Naive thymus-derived CD4-positive, alpha-beta T cell (primary cell): ENCODE results near the gene ZNF467. TPM values are rescaled to one million over a fixed set of nuclear protein-coding genes. Genes with fewer than 3 reads are reported as not detected.

ENCODE experiments used
- ATAC-seq: fragments of 150-1000 bp; cut with Tn5 transposase; 2 replicates; pipeline ENCODE4 v1.10.0; 2021; ENCODE audit warnings: mild to moderate bottlenecking, moderate library complexity
- CTCF ChIA-PET: fragments of 350-600 bp; sonication (Branson Sonifier 250); formaldehyde crosslinking; loops from one replicate; lab custom pipeline; 2021; ENCODE audit warnings: antibody characterized with exemption; lab: Charles Lee
- POLR2A ChIA-PET: fragments of 350-600 bp; sonication (Branson Sonifier 250); formaldehyde crosslinking; loops from one replicate; lab custom pipeline; 2021; ENCODE audit warnings: antibody characterized with exemption, inconsistent platforms; lab: Charles Lee
- DNase-seq, 9 donors: peaks; one replicate each; pipeline versions ENCODE4 v3.0.0 to v3.0.0-alpha.2; 2020 to 2022; ENCODE audit warnings: mixed read lengths in 1 of 9
- H3K27ac ChIP-seq: one replicate; pipeline ENCODE4 v1.7.0; 2013; ENCODE audit warnings: mild to moderate bottlenecking, low read depth, low read length, moderate library complexity
- H3K27me3 ChIP-seq, 2 donors: one replicate each; pipeline ENCODE4 v1.7.0; 2013; ENCODE audit warnings: low read length in 2 of 2, mild to moderate bottlenecking in 2 of 2, moderate library complexity in 2 of 2; ENCODE audit not compliant: control insufficient read depth in 2 of 2, insufficient read depth in 2 of 2
- H3K36me3 ChIP-seq, 3 experiments: 1 replicate in 2 of 3; 2 replicates in 1 of 3; pipeline ENCODE4 v1.7.0; 2013; ENCODE audit warnings: low read length in 3 of 3, mild to moderate bottlenecking in 3 of 3, moderate library complexity in 1 of 3; ENCODE audit not compliant: insufficient read depth in 3 of 3, control insufficient read depth in 2 of 3
- H3K4me1 ChIP-seq, 2 donors: one replicate each; pipeline ENCODE4 v1.7.0; 2013; ENCODE audit warnings: low read length in 2 of 2, mild to moderate bottlenecking in 2 of 2, moderate library complexity in 1 of 2; ENCODE audit not compliant: control insufficient read depth in 2 of 2, insufficient read depth in 2 of 2
- H3K4me3 ChIP-seq: 2 replicates; pipeline ENCODE4 v1.7.0; 2013; ENCODE audit warnings: mild to moderate bottlenecking, low read length
- H3K9me3 ChIP-seq, 3 experiments: 1 replicate in 2 of 3; 2 replicates in 1 of 3; pipeline ENCODE4 v1.7.0; 2013; ENCODE audit warnings: low read length in 3 of 3; ENCODE audit not compliant: control insufficient read depth in 2 of 3
- H3K27ac Mint-ChIP-seq, 9 donors: one replicate each; pipeline ENCODE4 v1.8.0; 2020 to 2022; ENCODE audit warnings: mixed read lengths in 9 of 9, mild to moderate bottlenecking in 8 of 9, moderate library complexity in 5 of 9, inconsistent platforms in 2 of 9
- H3K27me3 Mint-ChIP-seq, 5 donors: one replicate each; pipeline ENCODE4 v1.8.0; 2021 to 2022; ENCODE audit warnings: mixed read lengths in 5 of 5, mild to moderate bottlenecking in 1 of 5
- H3K36me3 Mint-ChIP-seq, 5 donors: one replicate each; pipeline ENCODE4 v1.8.0; 2020 to 2022; ENCODE audit warnings: mixed read lengths in 5 of 5, mild to moderate bottlenecking in 3 of 5, inconsistent platforms in 1 of 5
- H3K4me1 Mint-ChIP-seq, 7 donors: one replicate each; pipeline ENCODE4 v1.8.0; 2020 to 2022; ENCODE audit warnings: mixed read lengths in 7 of 7, mild to moderate bottlenecking in 3 of 7, inconsistent platforms in 1 of 7
- H3K4me3 Mint-ChIP-seq, 10 donors: one replicate each; pipeline ENCODE4 v1.8.0; 2020 to 2022; ENCODE audit warnings: mild to moderate bottlenecking in 10 of 10, mixed read lengths in 10 of 10, moderate library complexity in 6 of 10, inconsistent platforms in 2 of 10
- H3K9me3 Mint-ChIP-seq, 11 donors: one replicate each; pipeline ENCODE4 v1.8.0; 2020 to 2022; ENCODE audit warnings: mixed read lengths in 11 of 11, mild to moderate bottlenecking in 4 of 11, inconsistent platforms in 1 of 11, moderate library complexity in 1 of 11
- intact Hi-C, 2 donors: fragments of 100-400 bp; cut with micrococcal nuclease; formaldehyde crosslinking; loops; one replicate each; pipeline ENCODE4 v1.15.1; 2023
- polyA plus RNA-seq, 2 donors: library from polyadenylated mRNA; unstranded; fragments of 300-500 nt; fragmentation: Illumina TruSeq; gene quantifications; one replicate each; pipeline ENCODE4 v1.2.3, GENCODE V29; 2021
- total RNA-seq, 6 experiments: library from RNA in 5 of 6; stranded (reverse) in 5 of 6; gene quantifications; 1 replicate in 5 of 6; 2 replicates in 1 of 6; pipeline ENCODE4 v1.2.3 and lab custom pipeline; 2021 to 2026

Gene ZNF467
- total and polyA plus RNA-seq, 7 experiments from 2014 or later = 0.17 to 33.1 (median 6.8) TPM

GRCh38 chr7:149809215-149809614 lies 35.8 kb upstream of the ZNF467 start:
- H3K9me3 ChIP-seq = no peaks in the 10 kb centered on the region
- H3K36me3 ChIP-seq = no peaks in the 10 kb centered on the region
- ATAC-seq (no peak), DNase-seq (no peak)
- intact Hi-C loops = loop anchor here in 1 of 2 donors (10.0 kb wide), 1 partner anchor 236 kb away; no protein-coding TSS in a partner anchor
- H3K4me3 ChIP-seq = no peak overlapping the region
- H3K27me3 Mint-ChIP-seq = no peaks in the 10 kb centered on the region
- H3K4me1 ChIP-seq = no peaks in the 10 kb centered on the region
- no peak overlapping the region for H3K4me3 Mint-ChIP-seq
- H3K27ac Mint-ChIP-seq = no peak overlapping the region
- no peak overlapping the region for H3K27ac ChIP-seq
- peaks cover 0 to 3% (median 0%) of the 10 kb centered on the region in 11 donors for H3K9me3 Mint-ChIP-seq
- peaks cover 0 to 11% (median 7%) of the 10 kb centered on the region in 7 donors for H3K4me1 Mint-ChIP-seq
- ChIA-PET POLR2A (no interaction called here), CTCF (interaction anchor here (1.0 to 1.4 kb wide), 2 partner anchors 41 to 63 kb away, joined by 3 to 4 read pairs; no protein-coding TSS in a partner anchor)
- H3K27me3 ChIP-seq = no peaks in the 10 kb centered on the region
- no peaks in the 10 kb centered on the region for H3K36me3 Mint-ChIP-seq

- intact Hi-C loops = loop anchor here in 1 of 2 donors (10.0 kb wide), 1 partner anchor 236 kb away; no protein-coding TSS in a partner anchor
- Mint-ChIP-seq H3K36me3 (no peaks in the 10 kb centered on the region), H3K4me1 (peaks cover 0 to 9% (median 7%) of the 10 kb centered on the region in 7 donors), H3K27me3 (no peaks in the 10 kb centered on the region), H3K4me3 (no peak overlapping the region), H3K27ac (no peak overlapping the region), H3K9me3 (peaks cover 0 to 3% (median 0%) of the 10 kb centered on the region in 11 donors)
- DNase-seq (no peak), ATAC-seq (no peak)
- ChIA-PET CTCF (interaction anchor here (1.4 to 3.2 kb wide), 2 partner anchors 42 to 74 kb away, joined by 4 to 11 read pairs; no protein-coding TSS in a partner anchor), POLR2A (no interaction called here)
- H3K27ac ChIP-seq = no peak overlapping the region
- H3K36me3 ChIP-seq = no peaks in the 10 kb centered on the region
- no peaks in the 10 kb centered on the region for H3K4me1 ChIP-seq
- H3K27me3 ChIP-seq = no peaks in the 10 kb centered on the region
- no peaks in the 10 kb centered on the region for H3K9me3 ChIP-seq
- no peak overlapping the region for H3K4me3 ChIP-seq
These were observed 34.9 kb upstream of the ZNF467 start for GRCh38 chr7:149808311-149808710.

- H3K4me3 ChIP-seq = no peak overlapping the region
- CTCF ChIA-PET = interaction anchor here (1.3 to 3.2 kb wide), 2 partner anchors 76 to 144 kb away, joined by 5 to 11 read pairs; no protein-coding TSS in a partner anchor
- H3K9me3 ChIP-seq = no peaks in the 10 kb centered on the region
- H3K36me3 ChIP-seq = no peaks in the 10 kb centered on the region
- Mint-ChIP-seq H3K9me3 (peaks cover 0 to 3% (median 0%) of the 10 kb centered on the region in 11 donors), H3K4me1 (peaks cover 0 to 8% (median 7%) of the 10 kb centered on the region in 7 donors), H3K4me3 (no peak overlapping the region), H3K27me3 (no peaks in the 10 kb centered on the region), H3K36me3 (no peaks in the 10 kb centered on the region), H3K27ac (no peak overlapping the region)
- no peaks in the 10 kb centered on the region for H3K4me1 ChIP-seq
- H3K27ac ChIP-seq = no peak overlapping the region
- POLR2A ChIA-PET = interaction anchor here (0.6 kb wide), 1 partner anchor 33 kb away, joined by 3 read pairs; no protein-coding TSS in a partner anchor
- no peak for DNase-seq
- no peak for ATAC-seq
- H3K27me3 ChIP-seq = no peaks in the 10 kb centered on the region
- intact Hi-C loops = loop anchor here (1.0 to 10.0 kb wide), 4 partner anchors 64 to 241 kb away; no protein-coding TSS in a partner anchor
These were observed 33.3 kb upstream of the ZNF467 start for GRCh38 chr7:149806726-149807125.

- Mint-ChIP-seq H3K4me3 (no peak overlapping the region), H3K27me3 (no peaks in the 10 kb centered on the region), H3K4me1 (peaks cover 0 to 8% (median 7%) of the 10 kb centered on the region in 7 donors), H3K36me3 (no peaks in the 10 kb centered on the region), H3K9me3 (no peaks in the 10 kb centered on the region), H3K27ac (no peak overlapping the region)
- ChIA-PET CTCF (no interaction called here), POLR2A (no interaction called here)
- no peaks in the 10 kb centered on the region for H3K9me3 ChIP-seq
- intact Hi-C loops = loop anchor here (5.0 to 10.0 kb wide), 2 partner anchors 62 to 241 kb away; no protein-coding TSS in a partner anchor
- H3K27me3 ChIP-seq = no peaks in the 10 kb centered on the region
- no peak overlapping the region for H3K27ac ChIP-seq
- no peak overlapping the region for H3K4me3 ChIP-seq
- H3K4me1 ChIP-seq = no peaks in the 10 kb centered on the region
- DNase-seq (no peak), ATAC-seq (no peak)
- H3K36me3 ChIP-seq = no peaks in the 10 kb centered on the region
These were observed 30.7 kb upstream of the ZNF467 start for GRCh38 chr7:149804106-149804505.

GRCh38 chr7:149803551-149804074 lies 30.2 kb upstream of the ZNF467 start:
- no peak overlapping the region for H3K27ac ChIP-seq
- no peaks in the 10 kb centered on the region for H3K4me1 ChIP-seq
- Mint-ChIP-seq H3K27me3 (no peaks in the 10 kb centered on the region), H3K27ac (no peak overlapping the region), H3K4me3 (no peak overlapping the region), H3K36me3 (no peaks in the 10 kb centered on the region), H3K4me1 (peaks cover 0 to 8% (median 7%) of the 10 kb centered on the region in 7 donors), H3K9me3 (no peaks in the 10 kb centered on the region)
- no peaks in the 10 kb centered on the region for H3K36me3 ChIP-seq
- no peak overlapping the region for H3K4me3 ChIP-seq
- H3K27me3 ChIP-seq = no peaks in the 10 kb centered on the region
- no peak for ATAC-seq
- CTCF ChIA-PET = no interaction called here
- intact Hi-C loops = loop anchor here (5.0 to 10.0 kb wide), 2 partner anchors 61 to 241 kb away; no protein-coding TSS in a partner anchor
- H3K9me3 ChIP-seq = no peaks in the 10 kb centered on the region
- no peak for DNase-seq
- POLR2A ChIA-PET = no interaction called here

GRCh38 chr7:149802966-149803365 lies 29.6 kb upstream of the ZNF467 start:
- DNase-seq (no peak), ATAC-seq (no peak)
- no peak overlapping the region for H3K27ac ChIP-seq
- H3K27ac Mint-ChIP-seq = no peak overlapping the region
- no peak overlapping the region for H3K4me3 ChIP-seq
- POLR2A ChIA-PET = no interaction called here
- no peaks in the 10 kb centered on the region for H3K4me1 ChIP-seq
- no peaks in the 10 kb centered on the region for H3K36me3 ChIP-seq
- H3K9me3 Mint-ChIP-seq = no peaks in the 10 kb centered on the region
- peaks cover 0 to 8% (median 7%) of the 10 kb centered on the region in 7 donors for H3K4me1 Mint-ChIP-seq
- H3K27me3 Mint-ChIP-seq = no peaks in the 10 kb centered on the region
- H3K27me3 ChIP-seq = no peaks in the 10 kb centered on the region
- H3K4me3 Mint-ChIP-seq = no peak overlapping the region
- no peaks in the 10 kb centered on the region for H3K36me3 Mint-ChIP-seq
- intact Hi-C loops = loop anchor here (5.0 to 10.0 kb wide), 2 partner anchors 61 to 242 kb away; no protein-coding TSS in a partner anchor
- CTCF ChIA-PET = interaction anchor here (1.6 kb wide), 1 partner anchor 141 kb away, joined by 3 read pairs; no protein-coding TSS in a partner anchor
- H3K9me3 ChIP-seq = no peaks in the 10 kb centered on the region
